OCI-LY7 (cell line): ENCODE data around the gene KCNA5. TPM values are rescaled to one million over a fixed set of nuclear protein-coding genes. Genes with fewer than 3 reads are reported as not detected.

Experiments used
- BruUV-seq: library from RNA; stranded (reverse); fragments of 400-500 nt; replicated peaks from 2 replicates; lab custom pipeline; 2021; lab: Mats Ljungman, UMichigan
- CTCF ChIA-PET: fragments of 300-600 bp; sonication (Branson Sonifier 250); formaldehyde crosslinking; loops from one replicate; lab custom pipeline; 2022; ENCODE audit warnings: antibody characterized with exemption; ENCODE audit not compliant: unreplicated experiment; lab: Charles Lee
- POLR2A ChIA-PET: fragments of 300-600 bp; sonication (Branson Sonifier 250); formaldehyde crosslinking; loops from one replicate; lab custom pipeline; 2022; ENCODE audit warnings: antibody characterized with exemption; lab: Charles Lee
- DNase-seq: peaks from one replicate; pipeline ENCODE4 v3.0.0-alpha.2; 2015; ENCODE audit warnings: low spot score
- H2AFZ ChIP-seq: fragments of 200-600 bp; sonication (generic), shearing (Covaris generic); 2 replicates; pipeline ENCODE4 v1.6.1; 2014; ENCODE audit warnings: mild to moderate bottlenecking, antibody characterized with exemption, low read length, moderate library complexity
- H3K27ac ChIP-seq: fragments of 200-600 bp; sonication (generic); 2 replicates; pipeline ENCODE4 v1.5.1; 2014; ENCODE audit warnings: mixed run types, low read depth, mild to moderate bottlenecking, moderate library complexity, low read length, inconsistent platforms; ENCODE audit not compliant: poor library complexity, severe bottlenecking
- H3K36me3 ChIP-seq: fragments of 200-600 bp; sonication (generic); 2 replicates; pipeline ENCODE4 v1.6.1; 2014; ENCODE audit warnings: mild to moderate bottlenecking, antibody characterized with exemption, low read length, moderate library complexity, mixed read lengths; ENCODE audit not compliant: insufficient read depth
- H3K4me1 ChIP-seq: fragments of 200-600 bp; sonication (generic); 2 replicates; pipeline ENCODE4 v1.5.1; 2014; ENCODE audit warnings: mild to moderate bottlenecking, low read length; ENCODE audit not compliant: insufficient read depth, poor library complexity, severe bottlenecking
- H3K4me2 ChIP-seq: fragments of 200-600 bp; sonication (generic); 2 replicates; pipeline ENCODE4 v1.6.1; 2014; ENCODE audit warnings: mild to moderate bottlenecking, low read length
- H3K4me3 ChIP-seq: fragments of 200-600 bp; sonication (generic); 2 replicates; pipeline ENCODE4 v1.5.1; 2014; ENCODE audit warnings: mild to moderate bottlenecking, low read depth, low read length; ENCODE audit not compliant: poor library complexity, severe bottlenecking
- H3K79me2 ChIP-seq: fragments of 200-600 bp; sonication (generic); 2 replicates; pipeline ENCODE4 v1.6.1; 2016; ENCODE audit warnings: low read depth, mild to moderate bottlenecking, low read length, moderate library complexity, mixed read lengths; ENCODE audit not compliant: insufficient read depth
- H3K9me2 ChIP-seq: fragments of 200-600 bp; sonication (generic); 2 replicates; pipeline ENCODE4 v1.6.1; 2016; ENCODE audit warnings: mild to moderate bottlenecking, low read length, mixed read lengths; ENCODE audit not compliant: insufficient read depth
- H3K9me3 ChIP-seq: fragments of 200-600 bp; sonication (generic); 2 replicates; pipeline ENCODE4 v1.6.1; 2014; ENCODE audit warnings: mild to moderate bottlenecking, mixed run types, low read length, mixed read lengths
- H4K20me1 ChIP-seq: fragments of 200-600 bp; sonication (generic); 2 replicates; pipeline ENCODE4 v1.6.1; 2014; ENCODE audit warnings: mild to moderate bottlenecking, antibody characterized with exemption, low read length, moderate library complexity, mixed read lengths; ENCODE audit not compliant: insufficient read depth
- CTCF ChIP-seq: fragments of 200-600 bp; sonication (generic); conservative IDR thresholded peaks from 2 replicates; pipeline ENCODE4 v1.5.1; 2014; ENCODE audit warnings: mild to moderate bottlenecking, antibody characterized with exemption, low read length, moderate library complexity, mixed read lengths
- EZH2phosphoT487 ChIP-seq: fragments of 200-600 bp; sonication (generic); IDR thresholded peaks from 2 replicates; pipeline ENCODE4 v1.6.1; 2018; ENCODE audit warnings: low read depth, borderline replicate concordance, mild to moderate bottlenecking, mixed run types, antibody characterized with exemption, low read length, moderate library complexity, mixed read lengths
- intact Hi-C: fragments of 100-400 bp; cut with micrococcal nuclease; formaldehyde crosslinking; loops from one replicate; pipeline ENCODE4 v1.10.0; 2022; ENCODE audit not compliant: unreplicated experiment
- total RNA-seq, 2 experiments: library from RNA; depleted of rRNA in 1 of 2; stranded (reverse); fragments of >200 nt in 1 of 2; shearing (Covaris generic) in 1 of 2; gene quantifications; 2 replicates each; pipeline ENCODE4 v1.2.3, GENCODE V29; 2014 to 2022

KCNA5 gene
- total RNA-seq, 2 experiments from 2014 or later: not detected

GRCh38 chr12:5015711-5016492 lies 27.8 kb upstream of the KCNA5 start:
- no peak for DNase-seq
- Histone ChIP-seq H3K4me2 (no peak overlapping the region), H3K27ac (no peak overlapping the region), H4K20me1 (no peaks in the 10 kb centered on the region), H3K9me3 (no peaks in the 10 kb centered on the region), H3K79me2 (no peaks in the 10 kb centered on the region), H3K36me3 (no peaks in the 10 kb centered on the region), H3K4me1 (no peaks in the 10 kb centered on the region), H3K9me2 (no peaks in the 10 kb centered on the region), H3K4me3 (no peak overlapping the region), H2AFZ (no peak overlapping the region)
- no peak for TF ChIP-seq CTCF
- no peak for TF ChIP-seq EZH2phosphoT487
- ChIA-PET CTCF (no interaction called here), POLR2A (no interaction called here)
- intact Hi-C loops: no loop called here
- no TSS peak for BruUV-seq

- intact Hi-C loops: no loop called here
Measured at GRCh38 chr12:5016526-5016925, 27.2 kb upstream of the KCNA5 start.

More at GRCh38 chr12:5016526-5016925, 27.2 kb upstream of the KCNA5 start:
- Histone ChIP-seq H3K4me1 (no peaks in the 10 kb centered on the region), H3K9me3 (no peaks in the 10 kb centered on the region), H3K4me2 (no peak overlapping the region), H4K20me1 (no peaks in the 10 kb centered on the region), H3K36me3 (no peaks in the 10 kb centered on the region), H3K9me2 (no peaks in the 10 kb centered on the region), H2AFZ (no peak overlapping the region), H3K27ac (no peak overlapping the region), H3K4me3 (no peak overlapping the region), H3K79me2 (no peaks in the 10 kb centered on the region)
- ChIA-PET CTCF (no interaction called here), POLR2A (no interaction called here)
- TF ChIP-seq EZH2phosphoT487 (no peak), CTCF (no peak)
- no TSS peak for BruUV-seq
- no peak for DNase-seq
